ENCODE results near the gene CENPN. TPM values are rescaled to one million over a fixed set of nuclear protein-coding genes. Genes with fewer than 3 reads are reported as not detected.

Gene CENPN
- total and polyA plus RNA-seq, 2 of the 8 experiments (the other 6 are each of a cell fraction or from before 2014, with no cell fraction given), result 32.8 to 67.0 TPM

- no peak for TF ChIP-seq CTBP2 (IDR thresholded peaks at IDR 0.05; ENCODE audit: borderline replicate concordance, insufficient read depth, insufficient read length, low read length)
- TF ChIP-seq POLR2AphosphoS5 (IDR thresholded peaks at IDR 0.05; ENCODE audit: low read depth, low read length), result no peak
- no peak for TF ChIP-seq MAX (IDR thresholded peaks at IDR 0.05)
- no peak for TF ChIP-seq FOSL1 (IDR thresholded peaks at IDR 0.05; ENCODE audit: insufficient read depth, low read depth, low read length)
- no peak for TF ChIP-seq TBP (IDR thresholded peaks at IDR 0.05; ENCODE audit: low read depth, low read length)
- TF ChIP-seq HDAC6 (IDR thresholded peaks at IDR 0.05; ENCODE audit: low read depth, low read length), result no peak
- TF ChIP-seq SP1 (IDR thresholded peaks at IDR 0.05; ENCODE audit: low read depth, low read length), result no peak
Measured at GRCh38 chr16:80981103-80981502, 25.9 kb upstream of the CENPN start (continued).
